ENCODE results near the gene RTCB. TPM values are rescaled to one million over a fixed set of nuclear protein-coding genes. Genes with fewer than 3 reads are reported as not detected.

The RTCB gene
- total RNA-seq, 1 experiment from 2014 or later: 101 TPM

- Histone ChIP-seq H2BK5ac (ENCODE audit: insufficient read length, low read length) (no peak overlapping the region), H3K4me1 (ENCODE audit: insufficient read depth, low read length) (no peaks in the 10 kb centered on the region), H3K27me3 (ENCODE audit: insufficient read depth, low read length) (no peaks in the 10 kb centered on the region), H3K9ac (ENCODE audit: extremely low read depth, insufficient read length, low read length) (no peak overlapping the region), H4K5ac (ENCODE audit: insufficient read length, low read depth, low read length) (no peak overlapping the region), H3K23me2 (ENCODE audit: insufficient read length, low read depth, low read length, poor library complexity, severe bottlenecking) (no peaks in the 10 kb centered on the region), H4K20me1 (ENCODE audit: control insufficient read depth, insufficient read depth, insufficient read length) (no peaks in the 10 kb centered on the region), H3K79me2 (ENCODE audit: insufficient read depth, low read length) (no peaks in the 10 kb centered on the region), H3K56ac (ENCODE audit: insufficient read length, low read depth, low read length) (no peak overlapping the region), H3T11ph (ENCODE audit: low read length) (no peak overlapping the region), H4K91ac (ENCODE audit: insufficient read length, low read depth, low read length) (no peak overlapping the region), H3K18ac (ENCODE audit: insufficient read length, low read depth, low read length) (no peak overlapping the region), H3K79me1 (ENCODE audit: insufficient read depth, low read depth, low read length, poor library complexity, severe bottlenecking) (no peaks in the 10 kb centered on the region), H4K8ac (replicated peaks; ENCODE audit: insufficient read length, low read depth, low read length) (no peak overlapping the region), H3K9me3 (ENCODE audit: control insufficient read depth, low read depth, low read length) (no peaks in the 10 kb centered on the region), H3K27ac (ENCODE audit: insufficient read length, low read depth, low read length) (no peak overlapping the region), H2AFZ (ENCODE audit: low read length) (no peak overlapping the region), H2BK20ac (ENCODE audit: low read depth, low read length, poor library complexity, severe bottlenecking) (no peak overlapping the region), H2BK15ac (ENCODE audit: low read depth, low read length) (no peak overlapping the region), H3K23ac (ENCODE audit: insufficient read length, low read depth, low read length) (no peak overlapping the region), H3K14ac (ENCODE audit: insufficient read depth, low read length) (no peak overlapping the region), H2AK5ac (ENCODE audit: insufficient read length, low read length) (no peak overlapping the region), H2BK120ac (ENCODE audit: low read depth, low read length, poor library complexity, severe bottlenecking) (no peak overlapping the region), H3K4me2 (ENCODE audit: insufficient read depth, insufficient read length, low read length) (no peak overlapping the region), H3K4ac (ENCODE audit: low read depth, low read length) (no peak overlapping the region), H2BK12ac (ENCODE audit: insufficient read length, low read depth, low read length) (no peak overlapping the region)
- DNase-seq: no peak
- no peak overlapping the region for H3K27ac Mint-ChIP-seq
- no CpG with 5 or more reads among the region's 1 CpG for WGBS (ENCODE audit: extremely low coverage, insufficient read length, low lambda C conversion rate)
- H3K4me3 Mint-ChIP-seq: no peak overlapping the region
- H3K36me3 Mint-ChIP-seq (ENCODE audit: insufficient read depth in 1 of 3, low read depth in 3 of 3): peaks cover 20 to 49% (median 48%) of the 10 kb centered on the region in 3 experiments
- TF ChIP-seq CTCF (conservative IDR thresholded peaks at IDR 0.05): no peak
- no peaks in the 10 kb centered on the region; a peak in 1 of 5 replicates for H3K9me3 Mint-ChIP-seq
- H3K27me3 Mint-ChIP-seq (ENCODE audit: low read depth): no peaks in the 10 kb centered on the region
- H3K4me1 Mint-ChIP-seq: no peaks in the 10 kb centered on the region; a peak in 1 of 4 replicates
These were observed 26.4 kb downstream of the RTCB start for GRCh38 chr22:32385681-32386080.

All from H9 (cell line).